SK-N-SH (cell line): Measurements from ENCODE around the gene FASTKD3. TPM values are rescaled to one million over a fixed set of nuclear protein-coding genes. Genes with fewer than 3 reads are reported as not detected.

Experiments
- CTCF ChIA-PET: fragments of 300-600, 350-600 bp; formaldehyde crosslinking; extraction: SDS; loops from one replicate; lab custom pipeline; 2021; lab: Yijun Ruan, JAX
- POLR2A ChIA-PET: fragments of 350-600 bp; sonication (Branson Sonifier 250); formaldehyde crosslinking; extraction: SDS; loops from one replicate; lab custom pipeline; 2020; ENCODE audit warnings: antibody characterized with exemption, inconsistent platforms; lab: Yijun Ruan, JAX
- DNase-seq: peaks from one replicate; pipeline ENCODE4 v3.0.0; 2012
- H2AFZ ChIP-seq: fragments of 200-600 bp; sonication (generic); 2 replicates; pipeline ENCODE4 v1.8.1; 2016; ENCODE audit warnings: antibody characterized with exemption, mild to moderate bottlenecking, low read depth
- H3F3A ChIP-seq: fragments of 200-600 bp; sonication (generic); replicated peaks from 2 replicates; pipeline ENCODE3; 2016; ENCODE audit warnings: antibody characterized with exemption, mild to moderate bottlenecking; ENCODE audit not compliant: insufficient read depth
- H3K27ac ChIP-seq, 2 experiments: fragments of 200-500 bp in 1 of 2; fragments of 200-600 bp in 1 of 2; sonication (Bioruptor generic) in 1 of 2; sonication (generic), shearing (Covaris generic) in 1 of 2; 2 replicates each; pipeline versions ENCODE4 v1.5.1 to v1.6.1; 2014 to 2016; ENCODE audit warnings: low read depth in 2 of 2, inconsistent platforms in 1 of 2, low read length in 1 of 2, mild to moderate bottlenecking in 1 of 2, mixed read lengths in 1 of 2
- H3K27me3 ChIP-seq: fragments of 200-600 bp; sonication (generic), shearing (Covaris generic); 2 replicates; pipeline ENCODE4 v1.6.1; 2016; ENCODE audit warnings: mixed run types; ENCODE audit not compliant: insufficient read depth
- H3K36me3 ChIP-seq, 2 experiments: fragments of 200-500 bp in 1 of 2; fragments of 200-600 bp in 1 of 2; sonication (Bioruptor generic) in 1 of 2; sonication (generic) in 1 of 2; replicated peaks in 1 of 2; 2 replicates each; pipeline versions ENCODE3 to v1.5.1; 2014 to 2016; ENCODE audit warnings: low read length in 1 of 2, mild to moderate bottlenecking in 1 of 2; ENCODE audit not compliant: insufficient read depth in 2 of 2, control insufficient read depth in 1 of 2
- H3K4me1 ChIP-seq, 2 experiments: fragments of 200-500 bp in 1 of 2; fragments of 200-600 bp in 1 of 2; sonication (Bioruptor generic) in 1 of 2; sonication (generic), shearing (Covaris generic) in 1 of 2; 2 replicates each; pipeline versions ENCODE4 v1.5.1 to v1.6.1; 2014 to 2016; ENCODE audit warnings: low read depth in 1 of 2, low read length in 1 of 2, mixed run types in 1 of 2; ENCODE audit not compliant: insufficient read depth in 2 of 2, control insufficient read depth in 1 of 2
- H3K4me2 ChIP-seq: fragments of 200-600 bp; sonication (generic), shearing (Covaris generic); 2 replicates; pipeline ENCODE4 v1.6.1; 2017; ENCODE audit warnings: mixed run types
- H3K4me3 ChIP-seq, 2 experiments: fragments of 200-500 bp in 1 of 2; fragments of 200-600 bp in 1 of 2; sonication (Bioruptor generic) in 1 of 2; sonication (generic), shearing (Covaris generic) in 1 of 2; 2 replicates each; pipeline versions ENCODE4 v1.5.1 to v1.8.1; 2014 to 2016; ENCODE audit warnings: low read depth in 2 of 2, inconsistent platforms in 1 of 2, low read length in 1 of 2, mild to moderate bottlenecking in 1 of 2, mixed read lengths in 1 of 2, moderate library complexity in 1 of 2
- H3K79me2 ChIP-seq: fragments of 200-600 bp; sonication (generic); 2 replicates; pipeline ENCODE4 v1.8.1; 2017; ENCODE audit warnings: mild to moderate bottlenecking; ENCODE audit not compliant: insufficient read depth
- H3K9ac ChIP-seq: fragments of 200-600 bp; sonication (generic); 2 replicates; pipeline ENCODE4 v1.6.1; 2017; ENCODE audit warnings: mixed run types
- H3K9me2 ChIP-seq: fragments of 200-600 bp; sonication (generic); 2 replicates; pipeline ENCODE4 v1.6.1; 2017; ENCODE audit warnings: mixed run types
- H3K9me3 ChIP-seq: fragments of 200-600 bp; sonication (generic); 2 replicates; pipeline ENCODE4 v1.6.1; 2017; ENCODE audit warnings: mixed run types, mild to moderate bottlenecking, moderate library complexity
- H4K20me1 ChIP-seq: fragments of 200-600 bp; sonication (generic); 2 replicates; pipeline ENCODE4 v1.6.1; 2017; ENCODE audit warnings: mild to moderate bottlenecking, mixed run types; ENCODE audit not compliant: insufficient read depth
- CHD2 ChIP-seq: fragments of 150-350 bp; IDR thresholded peaks from 2 replicates; pipeline ENCODE4 v1.6.1; 2018; ENCODE audit warnings: low read length; ENCODE audit not compliant: partially characterized antibody
- ELF1 ChIP-seq: IDR thresholded peaks from 2 replicates; pipeline ENCODE4 v1.4.0; 2012
- FOSL2 ChIP-seq: IDR thresholded peaks from 2 replicates; pipeline ENCODE4 v1.4.0; 2012; ENCODE audit warnings: low read depth, mild to moderate bottlenecking, moderate library complexity, borderline replicate concordance
- FOXJ3 ChIP-seq: sonication (generic); formaldehyde crosslinking; IDR thresholded peaks from 2 replicates; pipeline ENCODE4 v1.5.1; 2020; ENCODE audit warnings: mild to moderate bottlenecking, missing genetic modification reagents
- FOXM1 ChIP-seq: IDR thresholded peaks from 2 replicates; pipeline ENCODE4 v1.4.0; 2012; ENCODE audit warnings: low read depth, mild to moderate bottlenecking
- GABPA ChIP-seq: IDR thresholded peaks from 2 replicates; pipeline ENCODE4 v1.4.0; 2012; ENCODE audit warnings: low read depth, mild to moderate bottlenecking
- GATA2 ChIP-seq: sonication (generic); formaldehyde crosslinking; IDR thresholded peaks from 2 replicates; pipeline ENCODE4 v1.5.0; 2020; ENCODE audit warnings: mild to moderate bottlenecking, missing genetic modification reagents
- JUND ChIP-seq: IDR thresholded peaks from 2 replicates; pipeline ENCODE4 v1.4.0; 2012
- RAD21 ChIP-seq: IDR thresholded peaks from 2 replicates; pipeline ENCODE4 v1.6.1; 2012; ENCODE audit warnings: mild to moderate bottlenecking, low read length
- REST ChIP-seq: IDR thresholded peaks from 2 replicates; pipeline ENCODE4 v1.6.1; 2012; ENCODE audit warnings: mild to moderate bottlenecking, low read depth, low read length, moderate library complexity
- SMC3 ChIP-seq: IDR thresholded peaks from 2 replicates; pipeline ENCODE4 v1.6.1; 2012; ENCODE audit warnings: low read depth, low read length, improper control_type of control experiment
- WGBS: methylation state at CpG from one replicate; pipeline ENCODE4 v1.1.6; 2017; ENCODE audit warnings: low lambda C conversion rate; 5-methylcytosine and 5-hydroxymethylcytosine counted together
- polyA plus RNA-seq, 3 experiments: library from polyadenylated mRNA; depleted of rRNA; stranded (reverse); fragments of >200 nt; gene quantifications; 2 replicates each; pipeline ENCODE4 v1.2.3, GENCODE V29; 2012
- TF ChIP-seq, protein P1 (sequence below): fragments of 200-600 bp; sonication (generic); IDR thresholded peaks from 2 replicates; pipeline ENCODE4 v1.6.1; 2017; ENCODE audit warnings: antibody characterized with exemption, mild to moderate bottlenecking, moderate library complexity

FASTKD3 gene
- polyA plus RNA-seq, 1 of the 3 experiments (the other 2 are of a cell fraction) = 5.4 TPM

- Histone ChIP-seq H3K9me2 (no peaks in the 10 kb centered on the region), H3K4me2 (no peak overlapping the region), H3F3A (no peaks in the 10 kb centered on the region), H3K9ac (no peak overlapping the region), H3K4me3 (no peak overlapping the region), H3K9me3 (no peaks in the 10 kb centered on the region), H3K79me2 (no peaks in the 10 kb centered on the region), H3K27me3 (peaks cover 34% of the 10 kb centered on the region), H3K27ac (no peak overlapping the region), H3K36me3 (no peaks in the 10 kb centered on the region), H2AFZ (no peak overlapping the region), H4K20me1 (no peaks in the 10 kb centered on the region), H3K4me1 (peaks cover 0 to 5% of the 10 kb centered on the region in 2 experiments; a peak in 1 of 4 replicates)
- ChIA-PET POLR2A (no interaction called here), CTCF (interaction anchor here (1.3 to 5.5 kb wide), 3 partner anchors 12 to 17 kb away, joined by 4 to 24 read pairs (median 9); no protein-coding TSS in a partner anchor)
- no peak for TF ChIP-seq JUND
- no peak for DNase-seq
These were observed 23.9 kb downstream of the FASTKD3 start for GRCh38 chr5:7844901-7845300.

DNA sequence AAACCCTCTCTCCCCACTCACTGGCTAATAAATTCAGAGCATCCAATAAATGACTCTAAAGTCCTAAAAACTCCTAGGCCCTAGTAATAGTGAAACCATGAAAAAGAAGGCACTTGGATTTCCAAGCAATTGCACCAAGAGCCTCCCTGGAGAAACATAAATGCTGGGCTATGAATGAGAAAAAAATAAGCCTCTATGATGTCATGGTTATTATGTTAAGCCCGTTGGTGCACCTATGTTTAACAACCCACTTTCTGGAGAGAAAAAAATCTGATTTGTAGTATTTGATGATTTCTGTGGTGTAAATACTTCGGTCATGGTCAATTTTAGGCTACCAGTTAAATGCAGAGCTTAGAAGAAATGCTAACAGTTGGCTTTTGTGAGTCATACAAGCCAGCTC is 26.3 kb downstream of the FASTKD3 start:
- ChIA-PET CTCF (no interaction called here), POLR2A (no interaction called here)
- no peaks in the 10 kb centered on the region for H3K36me3 ChIP-seq
- no peak for DNase-seq
- no peak overlapping the region for H3K4me3 ChIP-seq
- H4K20me1 ChIP-seq = no peaks in the 10 kb centered on the region
- H3K27ac ChIP-seq = no peak overlapping the region
- H3K9ac ChIP-seq = no peak overlapping the region
- no peaks in the 10 kb centered on the region for H3K4me1 ChIP-seq
- no peaks in the 10 kb centered on the region for H3K9me3 ChIP-seq
- no peaks in the 10 kb centered on the region for H3F3A ChIP-seq
- peaks cover 16% of the 10 kb centered on the region; the same call in 1 of the 2 replicates for H3K27me3 ChIP-seq
- no peaks in the 10 kb centered on the region for H3K79me2 ChIP-seq
- H3K4me2 ChIP-seq = no peak overlapping the region
- no peaks in the 10 kb centered on the region for H3K9me2 ChIP-seq
- 4% methylated on average over 2 of the region's 2 CpGs for WGBS
- TF ChIP-seq SMC3 (no peak), FOXJ3 (CRISPR knock-in tag) (no peak), CHD2 (no peak), ELF1 (no peak), GABPA (no peak), RAD21 (no peak), FOXM1 (no peak), FOSL2 (no peak), REST (no peak), GATA2 (CRISPR knock-in tag) (no peak)
- TF ChIP-seq, protein P1, sequence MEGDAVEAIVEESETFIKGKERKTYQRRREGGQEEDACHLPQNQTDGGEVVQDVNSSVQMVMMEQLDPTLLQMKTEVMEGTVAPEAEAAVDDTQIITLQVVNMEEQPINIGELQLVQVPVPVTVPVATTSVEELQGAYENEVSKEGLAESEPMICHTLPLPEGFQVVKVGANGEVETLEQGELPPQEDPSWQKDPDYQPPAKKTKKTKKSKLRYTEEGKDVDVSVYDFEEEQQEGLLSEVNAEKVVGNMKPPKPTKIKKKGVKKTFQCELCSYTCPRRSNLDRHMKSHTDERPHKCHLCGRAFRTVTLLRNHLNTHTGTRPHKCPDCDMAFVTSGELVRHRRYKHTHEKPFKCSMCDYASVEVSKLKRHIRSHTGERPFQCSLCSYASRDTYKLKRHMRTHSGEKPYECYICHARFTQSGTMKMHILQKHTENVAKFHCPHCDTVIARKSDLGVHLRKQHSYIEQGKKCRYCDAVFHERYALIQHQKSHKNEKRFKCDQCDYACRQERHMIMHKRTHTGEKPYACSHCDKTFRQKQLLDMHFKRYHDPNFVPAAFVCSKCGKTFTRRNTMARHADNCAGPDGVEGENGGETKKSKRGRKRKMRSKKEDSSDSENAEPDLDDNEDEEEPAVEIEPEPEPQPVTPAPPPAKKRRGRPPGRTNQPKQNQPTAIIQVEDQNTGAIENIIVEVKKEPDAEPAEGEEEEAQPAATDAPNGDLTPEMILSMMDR = no peak
- no peak overlapping the region for H2AFZ ChIP-seq
